GM19043 (cell line): ENCODE measurements around the gene RPS5.
"Not testable (repeated sequence)": the region's sequence is repeated elsewhere in the genome, so short reads cannot be mapped to it uniquely, and the experiment has no call there.

Source experiments
- ATAC-seq: cut with Tn5 transposase; IDR thresholded peaks from one replicate; pipeline ENCODE4 v1.9.1; 2021; ENCODE audit warnings: low read depth; ENCODE audit not compliant: unreplicated experiment

Gene RPS5

DNA sequence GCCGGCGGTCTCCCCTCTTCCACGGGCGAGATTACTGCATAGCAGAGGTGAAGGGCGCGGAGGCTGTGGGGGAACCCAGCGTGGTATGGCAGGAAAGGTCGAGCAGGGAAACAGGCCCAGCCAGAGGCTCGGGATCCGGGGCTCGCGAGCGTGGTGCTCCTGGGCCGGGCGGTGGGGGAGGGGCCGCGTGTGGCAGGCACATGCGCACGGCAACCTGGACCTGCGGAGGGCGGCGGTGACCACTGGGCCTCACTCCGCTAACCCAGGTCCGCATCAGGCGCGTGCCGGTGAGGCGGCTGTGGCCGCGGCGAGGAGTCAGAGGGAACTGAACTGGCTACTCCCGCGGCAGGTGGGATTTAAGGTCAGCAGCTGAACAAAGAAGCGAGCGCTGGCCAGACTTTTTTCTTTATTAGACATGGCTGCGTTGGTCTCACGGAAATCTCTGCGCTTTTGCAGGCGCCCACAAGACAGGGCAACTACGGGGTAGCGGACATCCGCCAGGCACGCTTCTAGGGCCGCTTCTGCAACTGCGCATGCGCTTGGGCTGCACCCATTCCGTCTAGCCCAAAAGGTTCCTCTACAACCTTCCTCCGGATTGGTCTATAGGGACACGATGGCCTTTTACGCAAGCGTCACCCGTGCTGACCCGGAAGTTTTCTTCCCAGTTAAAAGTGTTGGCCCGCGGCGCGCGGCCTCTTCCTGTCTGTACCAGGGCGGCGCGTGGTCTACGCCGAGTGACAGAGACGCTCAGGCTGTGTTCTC lies at the start of gene RPS5:
RPS5 (plus strand) TSS at position 694 of the 762 bp plus-strand sequence. CDS start 869 bp downstream, outside the sequence.
- peak; percentile 92 for ATAC-seq

- no peak for ATAC-seq
Measured at GRCh38 chr19:58338336-58338735, 48.7 kb upstream of the RPS5 start.

DNA sequence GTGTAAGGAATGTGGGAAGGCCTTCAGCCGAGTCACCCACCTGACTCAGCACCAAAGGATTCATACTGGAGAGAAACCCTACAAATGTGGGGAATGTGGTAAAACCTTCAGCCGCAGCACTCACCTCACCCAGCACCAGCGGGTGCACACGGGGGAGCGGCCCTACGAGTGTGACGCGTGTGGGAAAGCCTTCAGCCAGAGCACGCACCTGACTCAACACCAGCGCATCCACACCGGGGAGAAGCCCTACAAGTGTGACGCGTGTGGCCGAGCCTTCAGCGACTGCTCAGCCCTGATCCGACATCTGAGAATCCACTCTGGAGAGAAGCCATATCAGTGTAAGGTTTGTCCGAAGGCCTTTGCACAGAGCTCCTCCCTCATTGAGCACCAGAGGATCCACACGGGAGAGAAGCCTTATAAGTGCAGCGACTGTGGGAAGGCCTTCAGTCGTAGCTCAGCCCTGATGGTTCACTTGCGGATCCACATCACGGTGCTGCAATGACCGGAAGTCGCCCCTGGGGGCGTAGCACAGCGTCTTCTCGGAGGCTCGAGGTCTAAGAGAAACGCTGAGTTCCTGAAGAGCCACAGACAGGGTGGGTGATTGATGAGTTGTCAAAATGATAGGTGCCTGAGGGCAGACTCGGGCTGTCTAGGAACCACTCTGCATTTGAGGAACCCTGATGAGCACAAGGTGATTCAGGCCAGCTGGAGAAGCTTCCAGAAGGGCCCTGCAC lies 48.1 kb upstream of the RPS5 start:
- no peak for ATAC-seq

DNA sequence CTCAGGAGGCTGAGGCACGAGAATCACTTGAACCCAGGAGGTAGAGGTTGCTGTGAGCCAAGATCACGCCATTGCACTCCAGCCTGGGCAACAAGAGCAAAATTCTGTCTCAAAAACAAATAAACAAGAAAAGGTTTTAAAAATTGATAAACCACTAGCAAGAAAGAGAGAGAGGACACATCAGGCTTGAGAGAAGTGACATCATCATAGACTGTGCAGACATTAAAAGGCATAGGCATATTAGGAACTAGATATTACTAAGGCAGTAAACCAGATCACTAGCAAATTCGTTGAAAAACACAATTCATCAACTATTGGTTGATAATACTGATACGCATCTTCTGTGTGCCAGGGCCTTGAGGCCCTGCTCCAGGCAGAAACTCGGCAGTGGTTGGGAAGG lies 41.5 kb upstream of the RPS5 start:
- ATAC-seq: no peak

GRCh38 chr19:58346961-58347929 lies 39.8 kb upstream of the RPS5 start:
- peak; percentile 90 for ATAC-seq

DNA sequence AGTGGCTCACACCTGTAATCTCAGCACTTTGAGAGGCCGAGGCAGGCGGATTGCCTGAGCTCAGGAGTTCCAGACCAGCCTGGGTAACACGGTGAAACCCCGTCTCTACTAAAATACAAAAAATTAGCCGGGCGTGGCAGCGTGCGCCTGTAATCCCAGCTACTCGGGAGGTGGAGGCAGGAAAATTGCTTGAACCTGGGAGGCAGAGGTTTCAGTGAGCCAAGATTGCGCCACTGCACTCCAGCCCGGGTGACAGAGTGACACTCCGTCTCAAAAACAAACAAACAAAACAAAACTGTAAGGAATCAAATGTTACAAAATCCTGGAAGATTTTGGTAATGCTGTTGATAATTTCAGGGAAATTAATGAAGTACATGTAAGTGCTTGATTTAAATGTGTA lies 39.0 kb upstream of the RPS5 start:
- ATAC-seq: not testable (repeated sequence)

DNA sequence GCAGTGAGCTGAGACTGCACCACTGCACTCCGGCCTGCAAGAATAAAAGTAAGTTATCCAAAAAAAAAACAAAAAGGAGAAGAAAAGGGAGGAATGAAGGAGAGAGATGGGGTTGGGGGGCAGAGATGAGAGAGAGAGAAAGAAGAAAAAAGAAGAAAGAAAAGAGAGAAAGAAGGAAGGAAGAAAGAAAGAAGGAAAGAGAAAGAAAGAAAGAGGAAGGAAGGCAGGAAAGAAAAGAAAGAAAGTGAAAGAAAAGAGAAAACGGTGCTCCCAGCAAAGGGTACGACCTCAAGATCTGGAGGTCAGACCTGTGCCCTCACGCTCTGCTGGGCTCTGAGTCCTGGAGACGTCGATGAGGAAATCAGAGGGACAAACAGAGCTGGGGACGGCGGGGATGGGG lies 37.5 kb upstream of the RPS5 start:
- ATAC-seq: no peak

GRCh38 chr19:58350001-58350861 lies 36.8 kb upstream of the RPS5 start:
- no peak for ATAC-seq

DNA sequence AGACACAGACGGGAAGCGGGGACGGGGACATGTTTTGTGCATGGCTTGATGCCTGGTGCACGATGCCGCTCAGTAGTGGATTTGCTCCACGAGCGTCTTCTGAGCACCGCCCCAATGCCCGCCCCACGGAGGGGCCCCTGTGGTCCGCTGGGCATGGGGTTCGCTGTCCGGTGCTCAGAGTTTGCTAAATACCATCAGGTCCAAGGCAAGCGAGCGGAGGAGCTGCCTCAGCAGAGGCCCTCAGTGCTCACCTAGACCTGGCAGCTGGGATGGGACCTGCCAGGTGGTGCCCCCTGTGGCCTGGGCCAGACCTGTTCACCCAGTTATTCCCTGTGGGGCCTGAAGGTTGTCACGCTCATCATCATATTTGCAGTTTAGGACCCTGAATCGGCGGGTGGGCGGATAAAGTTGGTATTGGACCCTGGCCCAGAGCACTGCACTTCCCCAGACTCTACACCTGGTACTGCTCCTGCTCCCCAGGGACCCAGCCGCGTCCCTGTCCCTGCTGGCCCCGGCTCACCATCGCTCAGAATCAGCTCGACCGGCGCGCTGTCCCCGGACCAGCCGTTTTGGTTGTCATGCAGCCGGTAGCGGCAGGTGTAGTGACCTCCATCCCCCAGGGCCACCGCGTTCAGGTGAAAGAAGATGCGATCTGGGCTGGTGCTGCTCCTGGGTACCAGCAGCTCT lies 36.1 kb upstream of the RPS5 start:
- ATAC-seq: no peak

- no peak for ATAC-seq
Measured at GRCh38 chr19:58351558-58351878, 35.6 kb upstream of the RPS5 start.

- ATAC-seq: no peak
Measured at GRCh38 chr19:58351990-58352755, 34.9 kb upstream of the RPS5 start.

- no peak for ATAC-seq
Measured at GRCh38 chr19:58352760-58353671, 34.1 kb upstream of the RPS5 start, which contains the start of gene A1BG. Gene A1BG (minus strand): TSS chr19:58353492. CDS start chr19:58353437, 55 bp downstream.

GRCh38 chr19:58353717-58354477 lies 33.2 kb upstream of the RPS5 start:
- no peak for ATAC-seq

GRCh38 chr19:58354478-58355030 lies 32.5 kb upstream of the RPS5 start:
- ATAC-seq: no peak

- ATAC-seq: no peak
Measured at GRCh38 chr19:58355215-58355796, 31.8 kb upstream of the RPS5 start.
